CD14-positive monocyte (primary cell): ENCODE results near the gene SLIT3. TPM values are rescaled to one million over a fixed set of nuclear protein-coding genes. Genes with fewer than 3 reads are reported as not detected.

Experiments used
- DNase-seq, 3 donors: peaks; one replicate each; pipeline ENCODE4 v3.0.0-alpha.2; 2011 to 2022
- H2AFZ ChIP-seq: 2 replicates; pipeline ENCODE4 v1.6.0; 2012; ENCODE audit warnings: mild to moderate bottlenecking, low read depth, low read length, inconsistent platforms; ENCODE audit not compliant: insufficient read depth, poor library complexity, severe bottlenecking
- H3K27ac ChIP-seq, 2 donors: 1 replicate in 1 of 2; 2 replicates in 1 of 2; pipeline ENCODE4 v1.5.1; 2012 to 2013; ENCODE audit warnings: low read length in 2 of 2, control low read depth in 1 of 2, inconsistent platforms in 1 of 2, low read depth in 1 of 2, mild to moderate bottlenecking in 1 of 2
- H3K27me3 ChIP-seq, 2 donors: one replicate each; pipeline versions ENCODE4 v1.6.0 to v1.6.1; 2011 to 2013; ENCODE audit warnings: low read length in 2 of 2; ENCODE audit not compliant: control insufficient read depth in 2 of 2, insufficient read depth in 2 of 2
- H3K36me3 ChIP-seq, 2 donors: replicated peaks in 1 of 2; 1 replicate in 1 of 2; 2 replicates in 1 of 2; pipeline versions ENCODE4 v1.5.1 to v1.6.1; 2012 to 2013; ENCODE audit warnings: low read length in 2 of 2, control low read depth in 1 of 2, inconsistent platforms in 1 of 2, mild to moderate bottlenecking in 1 of 2; ENCODE audit not compliant: insufficient read depth in 2 of 2, control insufficient read depth in 1 of 2
- H3K4me1 ChIP-seq, 2 donors: 1 replicate in 1 of 2; 2 replicates in 1 of 2; pipeline versions ENCODE4 v1.5.1 to v1.6.1; 2012 to 2013; ENCODE audit warnings: low read length in 2 of 2, control low read depth in 1 of 2, inconsistent platforms in 1 of 2, mild to moderate bottlenecking in 1 of 2, moderate library complexity in 1 of 2; ENCODE audit not compliant: insufficient read depth in 2 of 2, control insufficient read depth in 1 of 2
- H3K4me2 ChIP-seq: replicated peaks from 2 replicates; pipeline ENCODE3; 2012; ENCODE audit warnings: low read length, moderate library complexity, mild to moderate bottlenecking; ENCODE audit not compliant: poor library complexity, severe bottlenecking; ENCODE audit errors: extremely low read depth
- H3K4me3 ChIP-seq, 3 experiments: fragments of 200-600 bp in 1 of 3; sonication (generic) in 1 of 3; replicated peaks in 1 of 3; 1 replicate in 2 of 3; 2 replicates in 1 of 3; pipeline ENCODE4 v1.5.1; 2011 to 2013; ENCODE audit warnings: low read length in 3 of 3, mild to moderate bottlenecking in 3 of 3, control low read depth in 2 of 3, low read depth in 2 of 3, inconsistent platforms in 1 of 3, moderate library complexity in 1 of 3
- H3K79me2 ChIP-seq: 2 replicates; pipeline ENCODE4 v1.6.0; 2012; ENCODE audit warnings: mild to moderate bottlenecking, control low read depth, inconsistent platforms, low read length, moderate library complexity; ENCODE audit not compliant: insufficient read depth
- H3K9ac ChIP-seq: 2 replicates; pipeline ENCODE4 v1.6.0; 2017; ENCODE audit warnings: low read length, mild to moderate bottlenecking; ENCODE audit not compliant: insufficient read depth, poor library complexity, severe bottlenecking
- H3K9me3 ChIP-seq, 2 donors: replicated peaks in 1 of 2; 1 replicate in 1 of 2; 2 replicates in 1 of 2; pipeline versions ENCODE4 v1.5.1 to v1.6.1; 2012 to 2013; ENCODE audit warnings: low read length in 2 of 2, control low read depth in 1 of 2; ENCODE audit not compliant: control insufficient read depth in 1 of 2, insufficient read depth in 1 of 2
- H4K20me1 ChIP-seq: 2 replicates; pipeline ENCODE4 v1.6.0; 2012; ENCODE audit warnings: mild to moderate bottlenecking, low read length, control low read depth, moderate library complexity; ENCODE audit not compliant: insufficient read depth
- H3K27ac Mint-ChIP-seq, 7 donors: one replicate each; pipeline ENCODE4 v1.8.0; 2020; ENCODE audit warnings: mild to moderate bottlenecking in 7 of 7, mixed read lengths in 7 of 7, moderate library complexity in 6 of 7, inconsistent platforms in 2 of 7
- H3K27me3 Mint-ChIP-seq, 3 donors: one replicate each; pipeline ENCODE4 v1.8.0; 2021 to 2022; ENCODE audit warnings: low read depth in 3 of 3, mild to moderate bottlenecking in 3 of 3, mixed read lengths in 3 of 3, moderate library complexity in 3 of 3, inconsistent platforms in 1 of 3
- H3K36me3 Mint-ChIP-seq, 2 donors: one replicate each; pipeline ENCODE4 v1.8.0; 2020; ENCODE audit warnings: mixed read lengths in 2 of 2, inconsistent platforms in 1 of 2, mild to moderate bottlenecking in 1 of 2
- H3K4me1 Mint-ChIP-seq: one replicate; pipeline ENCODE4 v1.8.0; 2020; ENCODE audit warnings: mild to moderate bottlenecking, mixed read lengths
- H3K4me3 Mint-ChIP-seq, 2 donors: one replicate each; pipeline ENCODE4 v1.8.0; 2020; ENCODE audit warnings: mild to moderate bottlenecking in 2 of 2, mixed read lengths in 2 of 2, moderate library complexity in 1 of 2
- H3K9me3 Mint-ChIP-seq, 7 donors: one replicate each; pipeline ENCODE4 v1.8.0; 2020 to 2022; ENCODE audit warnings: mixed read lengths in 7 of 7, mild to moderate bottlenecking in 6 of 7, moderate library complexity in 6 of 7, inconsistent platforms in 2 of 7
- WGBS: methylation state at CpG from one replicate; pipeline ENCODE4 v1.1.5; 2013; ENCODE audit warnings: missing lambda C conversion rate; ENCODE audit not compliant: insufficient coverage; 5-methylcytosine and 5-hydroxymethylcytosine counted together
- intact Hi-C, 2 donors: fragments of 100-400 bp; cut with micrococcal nuclease; formaldehyde crosslinking; loops; one replicate each; pipeline versions ENCODE4 v1.15.0 to v1.15.1; 2023
- polyA plus RNA-seq, 3 donors: library from polyadenylated mRNA; depleted of rRNA in 1 of 3; unstranded in 2 of 3; stranded (reverse) in 1 of 3; fragments of 300-500 nt in 2 of 3; fragments of >200 nt in 1 of 3; fragmentation: Illumina TruSeq in 2 of 3; gene quantifications; 1 replicate in 2 of 3; 2 replicates in 1 of 3; pipeline ENCODE4 v1.2.3, GENCODE V29; 2012 to 2021
- TF ChIP-seq, protein P1 (sequence below): fragments of 200-600 bp; IDR thresholded peaks from one replicate; pipeline ENCODE4 v1.8.0; 2022; ENCODE audit warnings: antibody characterized with exemption, mild to moderate bottlenecking

Gene SLIT3
- polyA plus RNA-seq, 3 donors: not detected

DNA sequence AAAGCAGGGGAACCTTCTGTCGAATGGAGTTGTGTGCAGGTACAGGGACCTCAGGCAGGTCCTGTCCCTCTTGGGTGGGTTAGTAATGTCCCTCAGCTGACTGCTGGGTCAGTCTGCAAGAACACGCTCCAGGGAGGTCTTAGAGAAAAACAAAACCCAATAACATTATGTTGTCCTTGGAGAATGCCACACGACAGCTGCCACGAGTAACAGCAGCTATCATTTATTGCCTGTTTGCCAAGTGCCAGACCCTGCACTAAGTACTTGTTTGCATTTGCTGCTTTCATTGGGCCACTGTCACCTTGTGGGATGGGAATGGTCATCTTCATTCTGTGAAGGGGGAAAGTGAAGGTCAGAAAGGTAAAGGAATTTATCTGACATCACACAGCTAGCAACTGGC lies 310.3 kb downstream of the SLIT3 start:
- no peaks in the 10 kb centered on the region for H3K36me3 ChIP-seq
- 94% methylated on average over 2 of the region's 4 CpGs for WGBS
- Mint-ChIP-seq H3K4me1 (no peaks in the 10 kb centered on the region), H3K4me3 (no peak overlapping the region), H3K27ac (no peak overlapping the region), H3K27me3 (peaks cover 2 to 9% (median 8%) of the 10 kb centered on the region in 3 donors), H3K9me3 (peaks cover 0 to 2% (median 0%) of the 10 kb centered on the region in 7 donors), H3K36me3 (no peaks in the 10 kb centered on the region)
- no peak overlapping the region for H3K4me2 ChIP-seq
- TF ChIP-seq, protein P1, sequence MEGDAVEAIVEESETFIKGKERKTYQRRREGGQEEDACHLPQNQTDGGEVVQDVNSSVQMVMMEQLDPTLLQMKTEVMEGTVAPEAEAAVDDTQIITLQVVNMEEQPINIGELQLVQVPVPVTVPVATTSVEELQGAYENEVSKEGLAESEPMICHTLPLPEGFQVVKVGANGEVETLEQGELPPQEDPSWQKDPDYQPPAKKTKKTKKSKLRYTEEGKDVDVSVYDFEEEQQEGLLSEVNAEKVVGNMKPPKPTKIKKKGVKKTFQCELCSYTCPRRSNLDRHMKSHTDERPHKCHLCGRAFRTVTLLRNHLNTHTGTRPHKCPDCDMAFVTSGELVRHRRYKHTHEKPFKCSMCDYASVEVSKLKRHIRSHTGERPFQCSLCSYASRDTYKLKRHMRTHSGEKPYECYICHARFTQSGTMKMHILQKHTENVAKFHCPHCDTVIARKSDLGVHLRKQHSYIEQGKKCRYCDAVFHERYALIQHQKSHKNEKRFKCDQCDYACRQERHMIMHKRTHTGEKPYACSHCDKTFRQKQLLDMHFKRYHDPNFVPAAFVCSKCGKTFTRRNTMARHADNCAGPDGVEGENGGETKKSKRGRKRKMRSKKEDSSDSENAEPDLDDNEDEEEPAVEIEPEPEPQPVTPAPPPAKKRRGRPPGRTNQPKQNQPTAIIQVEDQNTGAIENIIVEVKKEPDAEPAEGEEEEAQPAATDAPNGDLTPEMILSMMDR: no peak
- H3K9ac ChIP-seq: no peak overlapping the region
- no peak overlapping the region for H2AFZ ChIP-seq
- no peaks in the 10 kb centered on the region for H3K4me1 ChIP-seq
- H3K27ac ChIP-seq: no peak overlapping the region
- no peaks in the 10 kb centered on the region for H3K27me3 ChIP-seq
- no peak overlapping the region for H3K4me3 ChIP-seq
- DNase-seq: no peak
- H3K9me3 ChIP-seq: no peaks in the 10 kb centered on the region
- H4K20me1 ChIP-seq: no peaks in the 10 kb centered on the region
- intact Hi-C loops: no loop called here
- H3K79me2 ChIP-seq: no peaks in the 10 kb centered on the region

DNA sequence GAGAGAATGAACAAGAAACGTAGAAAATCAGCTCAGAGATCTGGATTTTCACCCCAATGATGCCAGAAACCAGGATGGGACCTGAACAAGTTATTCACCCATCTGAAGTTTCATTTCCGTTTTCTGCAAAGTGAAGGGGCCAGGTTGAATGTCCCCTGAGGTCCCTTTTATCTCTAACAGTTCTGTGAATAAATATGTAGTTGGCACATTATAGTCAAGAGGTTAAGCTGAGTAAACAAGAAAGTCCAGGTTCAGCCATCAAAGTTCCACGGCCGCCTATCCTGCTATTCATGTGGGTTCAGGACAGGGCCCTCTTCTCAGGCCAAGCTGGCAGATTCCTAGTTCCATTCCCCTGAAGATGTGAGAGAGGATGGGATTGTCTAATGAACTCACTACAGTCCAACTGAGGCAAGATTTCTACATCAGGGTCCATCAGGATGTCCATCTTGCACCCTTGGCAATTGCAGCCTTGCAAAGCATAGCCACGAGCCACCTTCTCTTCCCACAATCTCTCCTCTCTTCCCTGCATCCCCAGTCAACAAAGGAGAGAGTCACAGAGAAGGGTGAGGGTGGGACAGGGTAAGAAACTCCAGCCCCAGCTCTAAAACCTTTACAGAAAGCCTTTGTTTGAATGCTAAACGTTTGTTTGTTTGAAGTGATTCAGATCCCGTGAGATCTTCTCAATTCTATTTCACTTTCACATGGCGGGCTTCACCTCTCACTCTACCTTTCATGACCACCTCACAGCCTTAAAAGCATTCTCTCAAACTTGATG lies 311.0 kb downstream of the SLIT3 start:
- Mint-ChIP-seq H3K4me3 (no peak overlapping the region), H3K9me3 (no peaks in the 10 kb centered on the region), H3K36me3 (no peaks in the 10 kb centered on the region), H3K4me1 (no peaks in the 10 kb centered on the region), H3K27ac (no peak overlapping the region), H3K27me3 (peaks cover 2 to 11% (median 6%) of the 10 kb centered on the region in 3 donors)
- H3K9me3 ChIP-seq: no peaks in the 10 kb centered on the region
- no peak overlapping the region for H3K4me2 ChIP-seq
- H4K20me1 ChIP-seq: no peaks in the 10 kb centered on the region
- no peak overlapping the region for H3K9ac ChIP-seq
- DNase-seq: no peak
- H3K4me3 ChIP-seq: no peak overlapping the region
- TF ChIP-seq, protein P1: no peak
- H2AFZ ChIP-seq: no peak overlapping the region
- intact Hi-C loops: loop anchor here in 1 of 2 donors (5.0 kb wide), 1 partner anchor 592 kb away; the partner anchor contains the start of gene SPDL1
- WGBS: 88% methylated on average over 1 of the region's 8 CpGs
- no peak overlapping the region for H3K27ac ChIP-seq
- no peaks in the 10 kb centered on the region for H3K36me3 ChIP-seq
- H3K4me1 ChIP-seq: no peaks in the 10 kb centered on the region
- no peaks in the 10 kb centered on the region for H3K79me2 ChIP-seq
- H3K27me3 ChIP-seq: no peaks in the 10 kb centered on the region
